GM12878 (cell line): ENCODE results near the gene ITPKB. TPM values are rescaled to one million over a fixed set of nuclear protein-coding genes. Genes with fewer than 3 reads are reported as not detected.
A peak's percentile ranks its signal among the peaks of the same experiment; 100 is the strongest.

Experiments used
- ATF7 ChIP-seq: fragments of 450-650 bp; IDR thresholded peaks from 2 replicates; pipeline ENCODE4 v1.6.1; 2016; ENCODE audit warnings: low read depth, mild to moderate bottlenecking
- CEBPZ ChIP-seq: fragments of 150-350 bp; IDR thresholded peaks from 2 replicates; pipeline ENCODE4 v1.6.1; 2016; ENCODE audit warnings: low read depth, low read length
- CREB1 ChIP-seq: IDR thresholded peaks from 2 replicates; pipeline ENCODE4 v1.6.1; 2012; ENCODE audit warnings: low read depth, mild to moderate bottlenecking, inconsistent platforms
- CTCF ChIP-seq, 3 experiments: IDR thresholded peaks in 2 of 3; conservative IDR thresholded peaks in 1 of 3; 2 replicates each; pipeline ENCODE4 v1.5.1; 2011; ENCODE audit warnings: low read depth in 3 of 3, low read length in 3 of 3, mild to moderate bottlenecking in 3 of 3, control low read depth in 2 of 3, moderate library complexity in 2 of 3, inconsistent platforms in 1 of 3, mixed read lengths in 1 of 3; ENCODE audit not compliant: control insufficient read depth in 2 of 3, insufficient read depth in 1 of 3; ENCODE audit errors: extremely low read depth in 1 of 3
- DPF2 ChIP-seq: fragments of 450-650 bp; IDR thresholded peaks from 2 replicates; pipeline ENCODE4 v1.6.1; 2017; ENCODE audit warnings: mild to moderate bottlenecking
- FOXM1 ChIP-seq: IDR thresholded peaks from 2 replicates; pipeline ENCODE4 v1.6.1; 2012; ENCODE audit warnings: low read depth, mild to moderate bottlenecking, inconsistent platforms, low read length, moderate library complexity
- GATAD2B ChIP-seq: fragments of 450-650 bp; conservative IDR thresholded peaks from 2 replicates; pipeline ENCODE4 v1.6.1; 2017; ENCODE audit warnings: low read depth, mild to moderate bottlenecking, moderate library complexity
- HCFC1 ChIP-seq: fragments of 150-350 bp; IDR thresholded peaks from 2 replicates; pipeline ENCODE4 v1.6.1; 2014; ENCODE audit warnings: low read length
- KDM1A ChIP-seq: fragments of 200-600 bp; sonication (generic); IDR thresholded peaks from 2 replicates; pipeline ENCODE4 v1.6.1; 2016; ENCODE audit warnings: borderline replicate concordance
- KLF5 ChIP-seq: fragments of 450-650 bp; IDR thresholded peaks from 2 replicates; pipeline ENCODE4 v1.6.1; 2014; ENCODE audit warnings: mild to moderate bottlenecking; ENCODE audit not compliant: partially characterized antibody
- MTA2 ChIP-seq: fragments of 450-650 bp; IDR thresholded peaks from 2 replicates; pipeline ENCODE4 v1.6.1; 2016; ENCODE audit warnings: low read depth, mild to moderate bottlenecking, moderate library complexity
- NBN ChIP-seq: fragments of 450-650 bp; IDR thresholded peaks from 2 replicates; pipeline ENCODE4 v1.6.1; 2016
- RAD51 ChIP-seq: fragments of 450-650 bp; IDR thresholded peaks from 2 replicates; pipeline ENCODE4 v1.6.1; 2016; ENCODE audit warnings: moderate library complexity, mild to moderate bottlenecking, inconsistent platforms
- SKIL ChIP-seq: fragments of 450-650 bp; IDR thresholded peaks from 2 replicates; pipeline ENCODE4 v1.6.1; 2017; ENCODE audit warnings: mild to moderate bottlenecking, low read depth, inconsistent platforms; ENCODE audit not compliant: poor library complexity, severe bottlenecking
- SMAD5 ChIP-seq: IDR thresholded peaks from 2 replicates; pipeline ENCODE4 v1.6.1; 2016; ENCODE audit warnings: antibody characterized with exemption, low read depth
- SPI1 ChIP-seq: IDR thresholded peaks from 2 replicates; pipeline ENCODE4 v1.6.1; 2011; ENCODE audit warnings: low read depth, mild to moderate bottlenecking, low read length, moderate library complexity, borderline replicate concordance; ENCODE audit not compliant: insufficient read depth
- SRF ChIP-seq, 2 experiments: IDR thresholded peaks; 2 replicates each; pipeline ENCODE4 v1.6.1; 2011; ENCODE audit warnings: low read depth in 2 of 2, low read length in 2 of 2, mild to moderate bottlenecking in 1 of 2, moderate library complexity in 1 of 2
- SUPT20H ChIP-seq: IDR thresholded peaks from 2 replicates; pipeline ENCODE4 v1.6.1; 2011; ENCODE audit warnings: low read depth, mild to moderate bottlenecking, low read length, moderate library complexity, borderline replicate concordance; ENCODE audit not compliant: control insufficient read depth
- polyA plus RNA-seq, 11 experiments: library from polyadenylated mRNA; depleted of rRNA in 4 of 11; unstranded in 6 of 11; stranded (reverse) in 5 of 11; fragments of >200 nt; fragmentation: Nextera tagmentation in 4 of 11; fragmentation: Illumina TruSeq in 1 of 11; extraction: Ambion mirVana in 4 of 11; extraction: Trizol in 1 of 11; gene quantifications; 1 replicate in 1 of 11; 2 replicates in 10 of 11; pipeline versions ENCODE4 v1.2.1 to v1.2.3, GENCODE V29; 2011 to 2016; ENCODE audit warnings: inconsistent platforms in 2 of 11, missing spikeins in 2 of 11, low read depth in 1 of 11
- total RNA-seq, 4 experiments: library from RNA; depleted of rRNA in 3 of 4; stranded (reverse); fragments of >200 nt in 3 of 4; fragmentation: Illumina TruSeq in 1 of 4; extraction: Trizol in 1 of 4; gene quantifications; 2 replicates each; pipeline versions ENCODE4 v1.2.1 to v1.2.3, GENCODE V29; 2013 to 2021
- TF ChIP-seq, protein P1 (sequence below): fragments of 450-650 bp; IDR thresholded peaks from 2 replicates; pipeline ENCODE4 v1.6.1; 2016; ENCODE audit warnings: mild to moderate bottlenecking, moderate library complexity, borderline replicate concordance

The ITPKB gene
- total and polyA plus RNA-seq, 10 of the 15 experiments (the other 5 are each of a cell fraction or from before 2014, with no cell fraction given): 1.3 to 38.7 (median 12.9) TPM

DNA sequence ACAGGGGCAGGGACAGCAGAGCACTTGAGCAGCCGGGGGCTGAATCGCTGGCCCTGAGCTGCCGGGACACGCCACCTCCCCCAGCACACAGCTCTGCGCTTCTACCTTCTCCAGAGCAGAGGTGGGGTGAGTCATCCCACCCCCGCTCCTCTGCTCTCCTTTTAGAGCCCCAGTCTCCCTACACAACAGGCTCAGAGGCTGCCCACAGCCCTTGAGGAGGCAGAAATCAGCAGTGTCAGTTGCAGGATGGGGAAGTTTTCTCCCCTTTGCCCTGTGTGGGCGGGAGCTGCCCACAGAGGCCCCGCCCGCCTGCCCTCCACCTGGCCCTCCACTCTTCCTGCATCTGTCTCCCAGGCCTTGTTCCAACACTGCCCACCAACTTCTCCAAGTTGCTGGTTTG is 95.9 kb downstream of the ITPKB start (continued):
- TF ChIP-seq RAD51 (no peak), CTCF (IDR thresholded peaks at IDR 0.05 in 2 of 3, conservative IDR thresholded peaks at IDR 0.05 in 1 of 3; ENCODE audit: control insufficient read depth in 2 of 3, extremely low read depth in 1 of 3, insufficient read depth in 1 of 3, low read depth in 3 of 3, low read length in 3 of 3) (no peak), KLF5 (no peak), SPI1 (no peak), CREB1 (no peak), ATF7 (peak; percentile 48; the same call in 1 of the 2 replicates), CEBPZ (no peak), DPF2 (0 out of 2 replicates have a peak, but pooled peaks have one; percentile 44), GATAD2B (0 out of 2 replicates have a peak, but pooled peaks have one; percentile 54), SUPT20H (no peak), HCFC1 (no peak), SMAD5 (no peak), FOXM1 (no peak), NBN (0 out of 2 replicates have a peak, but pooled peaks have one; percentile 52), KDM1A (no peak), MTA2 (peak; percentile 54; the same call in 1 of the 2 replicates), SRF (IDR thresholded peaks at IDR 0.05; ENCODE audit: low read depth in 2 of 2, low read length in 2 of 2) (no peak), SKIL (no peak)
- TF ChIP-seq, protein P1, sequence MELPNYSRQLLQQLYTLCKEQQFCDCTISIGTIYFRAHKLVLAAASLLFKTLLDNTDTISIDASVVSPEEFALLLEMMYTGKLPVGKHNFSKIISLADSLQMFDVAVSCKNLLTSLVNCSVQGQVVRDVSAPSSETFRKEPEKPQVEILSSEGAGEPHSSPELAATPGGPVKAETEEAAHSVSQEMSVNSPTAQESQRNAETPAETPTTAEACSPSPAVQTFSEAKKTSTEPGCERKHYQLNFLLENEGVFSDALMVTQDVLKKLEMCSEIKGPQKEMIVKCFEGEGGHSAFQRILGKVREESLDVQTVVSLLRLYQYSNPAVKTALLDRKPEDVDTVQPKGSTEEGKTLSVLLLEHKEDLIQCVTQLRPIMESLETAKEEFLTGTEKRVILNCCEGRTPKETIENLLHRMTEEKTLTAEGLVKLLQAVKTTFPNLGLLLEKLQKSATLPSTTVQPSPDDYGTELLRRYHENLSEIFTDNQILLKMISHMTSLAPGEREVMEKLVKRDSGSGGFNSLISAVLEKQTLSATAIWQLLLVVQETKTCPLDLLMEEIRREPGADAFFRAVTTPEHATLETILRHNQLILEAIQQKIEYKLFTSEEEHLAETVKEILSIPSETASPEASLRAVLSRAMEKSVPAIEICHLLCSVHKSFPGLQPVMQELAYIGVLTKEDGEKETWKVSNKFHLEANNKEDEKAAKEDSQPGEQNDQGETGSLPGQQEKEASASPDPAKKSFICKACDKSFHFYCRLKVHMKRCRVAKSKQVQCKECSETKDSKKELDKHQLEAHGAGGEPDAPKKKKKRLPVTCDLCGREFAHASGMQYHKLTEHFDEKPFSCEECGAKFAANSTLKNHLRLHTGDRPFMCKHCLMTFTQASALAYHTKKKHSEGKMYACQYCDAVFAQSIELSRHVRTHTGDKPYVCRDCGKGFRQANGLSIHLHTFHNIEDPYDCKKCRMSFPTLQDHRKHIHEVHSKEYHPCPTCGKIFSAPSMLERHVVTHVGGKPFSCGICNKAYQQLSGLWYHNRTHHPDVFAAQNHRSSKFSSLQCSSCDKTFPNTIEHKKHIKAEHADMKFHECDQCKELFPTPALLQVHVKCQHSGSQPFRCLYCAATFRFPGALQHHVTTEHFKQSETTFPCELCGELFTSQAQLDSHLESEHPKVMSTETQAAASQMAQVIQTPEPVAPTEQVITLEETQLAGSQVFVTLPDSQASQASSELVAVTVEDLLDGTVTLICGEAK: no peak
